ENCODE data around the gene COMMD9.

COMMD9 gene

DNA sequence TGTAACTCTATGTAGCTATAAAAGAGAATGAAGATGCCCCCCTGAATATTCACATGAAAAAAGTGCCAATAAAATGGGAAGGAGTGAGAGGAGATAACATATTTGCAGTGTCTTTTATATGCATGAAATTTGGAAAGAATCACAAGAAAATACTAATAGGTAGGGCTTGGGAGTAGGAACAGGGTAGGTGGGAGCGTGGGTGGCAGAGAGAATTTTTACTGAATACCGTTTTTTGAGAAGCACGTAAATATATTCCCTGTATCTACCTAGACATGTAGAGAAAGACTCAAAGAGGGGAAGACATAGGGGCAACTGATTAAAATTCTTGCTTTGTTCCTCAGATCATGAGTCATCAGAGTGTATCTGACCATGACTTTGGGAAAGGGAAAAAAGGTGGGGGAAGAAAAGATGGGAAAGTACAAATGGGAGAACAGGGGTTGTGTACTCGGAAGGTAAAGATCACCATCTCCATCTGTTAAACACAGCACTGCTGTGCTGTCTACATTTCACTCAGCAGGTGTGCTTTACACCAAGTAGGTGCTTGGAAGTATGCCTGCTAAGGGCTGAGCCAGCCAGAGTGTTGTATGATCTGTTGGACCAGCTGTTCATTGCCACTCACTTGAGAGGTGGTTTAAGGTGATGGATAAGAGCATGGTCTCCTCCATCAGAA lies 22.8 kb upstream of the COMMD9 start:
- no peak for DNase-seq
- Mint-ChIP-seq H3K4me1 (no peaks in the 10 kb centered on the region), H3K27ac (no peak overlapping the region), H3K4me3 (no peak overlapping the region), H3K36me3 (no peaks in the 10 kb centered on the region), H3K27me3 (peaks cover 21% of the 10 kb centered on the region), H3K9me3 (no peaks in the 10 kb centered on the region)
- CTCF ChIA-PET = no interaction called here

DNA sequence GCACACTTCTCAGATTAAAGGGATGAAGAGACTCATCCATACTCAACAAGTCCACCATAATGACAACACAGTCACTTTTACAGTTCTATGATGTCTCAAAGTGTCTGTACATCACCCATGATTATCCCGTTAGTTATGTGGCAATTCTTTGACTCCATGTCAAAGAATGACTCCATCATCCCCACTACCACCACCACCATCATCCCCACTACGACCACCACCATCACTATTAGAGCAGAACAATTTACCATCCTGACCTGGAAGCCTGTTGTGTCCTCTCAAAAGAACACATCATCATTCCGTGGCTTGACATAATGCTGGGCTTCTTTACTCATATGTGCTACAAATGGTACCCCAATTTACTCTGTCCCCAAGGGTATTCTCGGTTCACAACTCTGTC lies 20.6 kb upstream of the COMMD9 start:
- H3K4me1 Mint-ChIP-seq = peaks cover 2% of the 10 kb centered on the region
- H3K36me3 Mint-ChIP-seq = no peaks in the 10 kb centered on the region
- DNase-seq = no peak
- H3K4me3 Mint-ChIP-seq = no peak overlapping the region
- H3K27me3 Mint-ChIP-seq = peaks cover 12% of the 10 kb centered on the region
- CTCF ChIA-PET = no interaction called here
- H3K27ac Mint-ChIP-seq = no peak overlapping the region
- H3K9me3 Mint-ChIP-seq = peaks cover 3% of the 10 kb centered on the region

DNA sequence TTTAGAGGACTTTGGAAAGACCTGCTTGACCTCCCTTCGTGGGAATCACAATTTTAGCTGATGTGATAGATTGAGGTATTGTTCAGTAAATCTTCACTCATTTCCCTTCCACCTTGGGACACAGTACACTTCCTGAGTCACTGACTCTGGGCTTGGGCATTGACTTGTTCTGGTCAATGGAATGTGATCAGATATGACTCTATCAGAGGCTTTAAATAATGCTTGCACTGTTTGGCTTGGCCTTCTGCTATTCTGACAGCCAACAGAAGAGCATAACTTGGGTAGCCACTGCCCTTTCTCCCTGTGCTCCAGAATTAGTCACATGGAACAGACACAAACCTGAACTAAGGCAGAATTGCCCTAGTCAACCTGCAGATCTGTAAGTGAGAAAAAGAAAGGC lies 19.4 kb upstream of the COMMD9 start:
- CTCF ChIA-PET = interaction anchor here (1.0 to 2.7 kb wide), 2 partner anchors 170 to 184 kb away, joined by 3 to 17 read pairs; no protein-coding TSS in a partner anchor
- Mint-ChIP-seq H3K4me3 (no peak overlapping the region), H3K9me3 (peaks cover 3% of the 10 kb centered on the region), H3K36me3 (no peaks in the 10 kb centered on the region), H3K27me3 (peaks cover 8% of the 10 kb centered on the region), H3K27ac (no peak overlapping the region), H3K4me1 (peaks cover 2% of the 10 kb centered on the region)
- DNase-seq = no peak

DNA sequence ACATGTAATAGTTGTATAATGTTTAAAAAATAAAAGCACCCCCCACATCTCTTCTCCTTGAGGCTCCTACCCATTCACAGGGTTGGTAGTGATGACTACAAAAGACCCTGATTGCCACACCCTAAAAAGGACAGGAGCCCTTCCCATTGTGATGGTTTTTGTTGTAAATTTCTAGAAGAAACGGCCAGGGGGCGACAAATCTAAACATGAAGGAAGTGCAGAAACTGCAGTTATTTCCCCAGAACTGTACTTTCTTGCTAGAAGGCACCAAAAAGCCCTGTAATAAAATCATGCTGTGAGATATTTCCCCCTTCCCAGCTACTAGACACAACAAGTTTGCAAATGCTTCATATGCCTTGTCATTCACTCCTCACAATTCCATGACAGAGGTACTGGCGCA lies 17.7 kb upstream of the COMMD9 start:
- H3K27ac Mint-ChIP-seq = no peak overlapping the region
- no peaks in the 10 kb centered on the region for H3K36me3 Mint-ChIP-seq
- CTCF ChIA-PET = interaction anchor here (0.9 to 2.7 kb wide), 2 partner anchors 172 to 186 kb away, joined by 3 to 17 read pairs; no protein-coding TSS in a partner anchor
- H3K9me3 Mint-ChIP-seq = peaks cover 3% of the 10 kb centered on the region
- no peak overlapping the region for H3K4me3 Mint-ChIP-seq
- peaks cover 2% of the 10 kb centered on the region for H3K4me1 Mint-ChIP-seq
- peaks cover 3% of the 10 kb centered on the region for H3K27me3 Mint-ChIP-seq
- DNase-seq = no peak

DNA sequence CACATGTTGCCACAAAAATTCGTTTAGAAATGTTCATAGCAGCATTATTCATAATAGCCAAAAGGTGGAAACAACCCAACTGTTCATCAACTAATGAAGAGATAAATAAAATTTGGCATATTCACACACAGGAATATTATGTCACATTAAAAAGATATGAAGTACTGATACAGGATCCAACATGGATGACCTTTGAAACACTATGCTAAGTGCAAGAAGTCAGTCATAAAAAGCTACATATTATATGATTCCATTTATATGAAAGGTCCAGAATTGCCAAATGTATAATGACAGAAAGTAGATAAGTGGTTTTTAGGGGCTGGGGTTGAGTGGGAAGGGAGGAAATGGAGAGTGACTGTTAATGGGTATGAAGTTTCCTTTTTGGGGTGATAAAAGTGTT lies 15.8 kb upstream of the COMMD9 start:
- Mint-ChIP-seq H3K36me3 (no peaks in the 10 kb centered on the region), H3K4me3 (no peak overlapping the region), H3K27me3 (peaks cover 10% of the 10 kb centered on the region), H3K27ac (no peak overlapping the region), H3K4me1 (peaks cover 2% of the 10 kb centered on the region), H3K9me3 (peaks cover 3% of the 10 kb centered on the region)
- DNase-seq = no peak
- CTCF ChIA-PET = interaction anchor here (1.1 kb wide), 1 partner anchor 188 kb away, joined by 4 read pairs; no protein-coding TSS in a partner anchor

DNA sequence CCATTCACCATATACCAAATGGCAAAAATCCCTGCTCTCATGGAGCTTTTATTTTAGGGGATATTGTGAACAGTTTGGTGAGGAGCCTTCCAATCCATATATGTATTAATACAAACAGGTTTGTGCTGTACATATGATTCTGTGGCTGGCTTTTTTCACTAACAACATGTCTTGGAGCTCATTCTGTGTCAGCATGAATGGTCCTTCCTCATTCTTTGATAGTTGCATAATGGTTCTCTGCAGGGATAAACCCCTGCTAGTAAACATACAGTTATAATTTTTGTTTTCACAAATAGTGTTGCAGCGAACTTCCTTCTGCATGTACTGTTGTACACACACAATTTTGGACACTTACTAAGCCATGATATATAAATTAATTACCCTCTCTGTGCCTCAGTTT lies 15.1 kb upstream of the COMMD9 start:
- Mint-ChIP-seq H3K4me3 (no peak overlapping the region), H3K36me3 (no peaks in the 10 kb centered on the region), H3K27me3 (peaks cover 10% of the 10 kb centered on the region), H3K27ac (no peak overlapping the region), H3K9me3 (peaks cover 3% of the 10 kb centered on the region), H3K4me1 (peaks cover 2% of the 10 kb centered on the region)
- CTCF ChIA-PET = interaction anchor here (1.1 to 1.5 kb wide), 2 partner anchors 174 to 189 kb away, joined by 4 to 9 read pairs; no protein-coding TSS in a partner anchor
- DNase-seq = no peak

DNA sequence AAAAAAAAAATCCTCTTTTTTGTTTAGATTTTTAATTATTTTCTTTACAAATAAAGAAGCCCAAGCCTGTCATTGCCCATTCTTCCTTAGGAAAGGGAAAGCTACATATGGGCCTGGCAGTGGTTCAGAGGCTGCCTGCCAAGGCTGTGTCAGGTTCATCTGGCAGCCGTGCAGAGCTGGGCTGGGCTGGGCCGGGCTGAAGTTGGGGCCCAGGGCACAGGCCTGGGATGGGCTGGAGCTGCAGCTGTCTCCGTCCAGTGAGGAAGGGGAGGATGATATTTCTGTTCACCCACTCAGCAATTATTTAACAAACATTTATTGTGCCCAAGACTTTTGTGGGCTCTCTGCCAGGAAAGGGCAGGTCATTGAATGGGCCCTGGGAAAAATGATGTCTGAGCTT lies 11.4 kb upstream of the COMMD9 start:
- H3K4me3 Mint-ChIP-seq = no peak overlapping the region
- peaks cover 7% of the 10 kb centered on the region for H3K27me3 Mint-ChIP-seq
- no peaks in the 10 kb centered on the region for H3K4me1 Mint-ChIP-seq
- no peak overlapping the region for H3K27ac Mint-ChIP-seq
- CTCF ChIA-PET = interaction anchor here (1.3 to 2.2 kb wide), 3 partner anchors 8 to 192 kb away, joined by 3 to 15 read pairs (median 5); no protein-coding TSS in a partner anchor
- no peak for DNase-seq
- H3K9me3 Mint-ChIP-seq = no peaks in the 10 kb centered on the region
- no peaks in the 10 kb centered on the region for H3K36me3 Mint-ChIP-seq

DNA sequence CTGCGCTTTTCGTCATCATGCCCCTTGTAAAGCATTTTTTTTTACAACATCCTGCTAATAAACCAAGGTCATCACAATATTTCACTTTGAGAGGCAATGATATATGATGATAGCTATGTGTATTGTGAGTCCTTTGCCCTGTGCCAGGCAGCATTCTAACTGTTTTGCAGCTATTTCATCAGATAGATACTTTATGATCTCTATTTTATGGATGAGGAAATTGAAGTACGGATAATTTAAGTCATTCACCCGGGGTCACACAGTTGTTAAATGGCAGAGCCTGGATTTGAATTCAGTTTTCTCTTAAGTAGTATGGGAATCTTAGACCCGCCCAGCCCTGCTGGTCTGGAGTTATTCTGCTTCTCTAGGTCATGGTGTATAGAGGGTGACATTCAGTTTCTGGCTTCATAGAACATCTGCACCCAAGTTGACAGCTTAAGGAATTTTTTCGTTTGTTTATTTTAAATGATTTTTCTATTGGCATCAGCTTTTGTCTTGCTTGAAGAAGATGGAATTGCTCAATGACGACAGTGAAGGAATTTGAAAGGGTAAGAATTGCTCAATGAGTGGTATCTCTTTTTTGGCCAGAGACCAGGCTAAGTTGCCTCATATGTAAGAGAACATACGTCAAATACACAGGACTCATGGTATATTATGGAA lies 7.8 kb upstream of the COMMD9 start:
- no peaks in the 10 kb centered on the region for H3K4me1 Mint-ChIP-seq
- no peak overlapping the region for H3K4me3 Mint-ChIP-seq
- H3K9me3 Mint-ChIP-seq = no peaks in the 10 kb centered on the region
- H3K36me3 Mint-ChIP-seq = no peaks in the 10 kb centered on the region
- no peak for DNase-seq
- H3K27me3 Mint-ChIP-seq = peaks cover 11% of the 10 kb centered on the region
- CTCF ChIA-PET = interaction anchor here (1.1 to 9.0 kb wide), 3 partner anchors 181 to 378 kb away, joined by 3 to 175 read pairs (median 152); no protein-coding TSS in a partner anchor
- H3K27ac Mint-ChIP-seq = no peak overlapping the region

DNA sequence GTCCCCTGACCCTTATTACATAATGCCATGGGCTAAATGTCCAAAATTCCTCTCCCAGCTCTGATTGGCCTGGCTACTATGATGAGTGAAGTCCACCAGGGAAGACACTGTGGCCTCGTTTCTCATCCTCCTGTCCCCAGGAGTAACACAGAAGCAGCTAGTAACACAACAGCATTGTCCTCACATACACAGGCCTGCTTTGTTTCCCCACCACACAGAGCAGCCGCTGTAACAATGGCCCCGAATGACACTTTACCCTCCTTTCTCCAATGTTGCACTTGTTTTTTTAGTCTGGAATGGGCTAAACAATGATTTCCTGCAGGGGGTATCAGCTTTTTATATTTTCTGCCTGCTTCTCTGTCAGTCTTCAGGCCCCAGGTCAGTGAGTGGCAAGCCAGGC lies 6.7 kb upstream of the COMMD9 start, which contains the start of gene PRR5L:
TSS of gene PRR5L (plus strand) at position 363 of the 400 bp plus-strand sequence. CDS start 104,834 bp downstream, outside the sequence.
- DNase-seq = no peak
- H3K27ac Mint-ChIP-seq = no peak within 1 kb of the TSS
- H3K27me3 Mint-ChIP-seq = peaks cover 7% of the 10 kb centered on the region
- no peaks in the 10 kb centered on the region for H3K36me3 Mint-ChIP-seq
- no peak within 1 kb of the TSS for H3K4me3 Mint-ChIP-seq
- no peaks in the 10 kb centered on the region for H3K4me1 Mint-ChIP-seq
- CTCF ChIA-PET = interaction anchor here (5.6 to 9.0 kb wide), 3 partner anchors 58 to 197 kb away, joined by 26 to 175 read pairs (median 152); no protein-coding TSS in a partner anchor
- H3K9me3 Mint-ChIP-seq = no peaks in the 10 kb centered on the region

DNA sequence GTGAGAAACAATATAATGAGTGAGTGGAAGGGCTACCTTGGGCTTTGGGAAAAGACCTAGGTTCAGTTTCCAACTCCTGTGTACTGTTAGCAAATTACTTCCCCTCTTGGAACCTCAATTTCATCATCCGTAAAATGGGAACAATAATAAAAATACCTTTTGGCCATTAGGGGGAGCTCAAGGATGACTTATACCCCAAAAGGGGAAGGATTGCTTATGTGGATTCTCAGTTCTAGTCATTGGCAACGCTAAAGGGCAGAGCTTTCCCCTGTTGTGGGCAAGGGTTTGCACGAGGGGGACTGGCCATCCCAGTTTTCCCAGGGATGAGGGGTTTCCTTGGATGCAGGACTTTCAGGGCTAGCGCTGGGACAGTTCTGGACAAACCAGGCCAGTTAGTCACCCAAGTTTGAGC lies 3.1 kb upstream of the COMMD9 start:
- CTCF ChIA-PET = interaction anchor here (0.7 to 9.0 kb wide), 31 partner anchors 9 to 454 kb away, joined by 3 to 175 read pairs (median 4); partner anchors contain the start of gene TRAF6
- Mint-ChIP-seq H3K36me3 (no peaks in the 10 kb centered on the region), H3K9me3 (no peaks in the 10 kb centered on the region), H3K27ac (no peak overlapping the region), H3K4me3 (no peak overlapping the region), H3K27me3 (peaks cover 4% of the 10 kb centered on the region), H3K4me1 (peaks cover 22% of the 10 kb centered on the region)
- no peak for DNase-seq

DNA sequence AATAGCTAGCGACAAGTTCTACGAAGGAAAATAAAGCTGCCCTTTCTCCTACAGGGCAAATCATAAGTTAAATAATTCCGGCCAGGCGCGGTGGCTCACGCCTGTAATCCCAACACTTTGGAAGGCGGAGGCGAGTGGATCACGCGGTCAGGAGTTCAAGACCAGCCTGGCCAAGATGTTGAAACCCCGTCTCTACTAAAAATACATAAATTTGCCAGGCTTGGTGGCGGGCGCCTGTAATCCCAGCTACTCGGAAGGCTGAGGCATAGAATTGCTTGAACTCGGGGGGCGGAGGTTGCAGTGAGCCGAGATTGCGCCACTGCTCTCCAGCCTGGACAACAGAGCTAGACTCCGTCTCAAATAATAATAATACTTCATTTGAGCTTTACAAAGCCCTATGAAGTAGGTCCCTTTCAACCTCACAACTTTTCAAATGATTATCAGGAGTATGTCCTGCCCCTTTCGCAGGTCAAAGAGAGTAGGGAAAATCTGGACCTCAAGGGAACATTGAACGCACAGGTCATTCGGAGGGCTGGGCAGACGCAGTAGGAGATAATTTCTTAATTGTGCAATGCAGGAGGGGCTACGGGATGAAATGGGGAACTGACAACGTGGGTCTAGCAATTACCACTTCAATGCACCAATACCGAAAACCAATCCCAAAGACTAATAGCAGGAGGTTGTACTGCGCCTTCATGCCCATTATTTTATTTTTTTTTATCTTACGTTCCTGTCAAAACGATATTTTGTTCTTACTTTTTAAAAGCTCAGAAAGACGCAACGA lies 590 bp downstream of the COMMD9 start:
- Mint-ChIP-seq H3K27ac (peak overlapping the region; percentile 85), H3K4me3 (peak overlapping the region; percentile 88)
- CTCF ChIA-PET = interaction anchor here (1.0 to 8.9 kb wide), 3 partner anchors 190 to 252 kb away, joined by 3 to 175 read pairs (median 3); no protein-coding TSS in a partner anchor

DNA sequence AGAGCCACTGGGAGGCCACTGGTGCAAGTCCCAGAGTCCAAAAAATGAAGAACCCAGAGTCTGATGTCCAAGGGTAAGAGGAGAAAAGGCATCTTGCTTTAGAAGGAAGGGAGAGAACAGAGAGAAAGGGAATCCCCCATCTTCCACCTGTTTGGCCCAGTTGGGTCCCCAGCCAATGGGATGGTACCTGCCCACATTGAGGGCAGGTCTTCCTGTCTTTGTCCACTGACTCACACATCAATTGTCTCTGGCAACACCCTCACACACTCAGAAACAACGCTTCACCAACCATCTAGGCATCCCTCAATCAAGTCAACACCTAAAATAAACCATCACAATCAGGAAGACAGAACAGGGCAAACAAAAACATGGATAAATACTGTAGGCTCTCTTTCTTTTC lies 6.3 kb downstream of the COMMD9 start:
- CTCF ChIA-PET = no interaction called here
- Mint-ChIP-seq H3K27me3 (no peaks in the 10 kb centered on the region), H3K4me1 (peaks cover 10% of the 10 kb centered on the region), H3K4me3 (no peak overlapping the region), H3K36me3 (no peaks in the 10 kb centered on the region), H3K9me3 (no peaks in the 10 kb centered on the region), H3K27ac (no peak overlapping the region)
- no peak for DNase-seq

More for the DNA sequence above, 590 bp downstream of the COMMD9 start:
- DNase-seq = no peak
- Mint-ChIP-seq H3K4me1 (peaks cover 27% of the 10 kb centered on the region), H3K36me3 (no peaks in the 10 kb centered on the region), H3K9me3 (no peaks in the 10 kb centered on the region), H3K27me3 (peaks cover 4% of the 10 kb centered on the region)

DNA sequence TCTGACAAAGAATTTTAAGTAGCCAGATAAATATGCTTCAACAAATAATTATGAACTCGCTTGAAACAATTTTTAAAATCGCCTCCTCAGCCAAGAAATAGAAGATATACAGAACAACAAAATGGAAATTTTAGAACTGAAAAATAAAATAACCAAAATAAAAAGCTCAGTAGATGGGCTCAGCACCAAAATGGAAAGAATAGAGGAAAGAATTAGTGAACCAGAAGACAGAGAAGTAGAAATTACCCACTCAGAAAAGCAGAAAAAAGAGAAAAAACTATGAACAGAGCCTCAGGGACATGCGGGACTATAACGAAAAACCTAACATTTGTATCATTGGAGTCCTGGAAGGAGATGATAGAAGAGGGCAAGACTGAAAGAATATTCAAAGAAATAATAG lies 7.4 kb downstream of the COMMD9 start:
- no peaks in the 10 kb centered on the region for H3K36me3 Mint-ChIP-seq
- peaks cover 5% of the 10 kb centered on the region for H3K4me1 Mint-ChIP-seq
- CTCF ChIA-PET = interaction anchor here (1.5 kb wide), 1 partner anchor 196 kb away, joined by 3 read pairs; no protein-coding TSS in a partner anchor
- no peak overlapping the region for H3K4me3 Mint-ChIP-seq
- H3K27me3 Mint-ChIP-seq = no peaks in the 10 kb centered on the region
- no peaks in the 10 kb centered on the region for H3K9me3 Mint-ChIP-seq
- DNase-seq = no peak
- H3K27ac Mint-ChIP-seq = no peak overlapping the region

DNA sequence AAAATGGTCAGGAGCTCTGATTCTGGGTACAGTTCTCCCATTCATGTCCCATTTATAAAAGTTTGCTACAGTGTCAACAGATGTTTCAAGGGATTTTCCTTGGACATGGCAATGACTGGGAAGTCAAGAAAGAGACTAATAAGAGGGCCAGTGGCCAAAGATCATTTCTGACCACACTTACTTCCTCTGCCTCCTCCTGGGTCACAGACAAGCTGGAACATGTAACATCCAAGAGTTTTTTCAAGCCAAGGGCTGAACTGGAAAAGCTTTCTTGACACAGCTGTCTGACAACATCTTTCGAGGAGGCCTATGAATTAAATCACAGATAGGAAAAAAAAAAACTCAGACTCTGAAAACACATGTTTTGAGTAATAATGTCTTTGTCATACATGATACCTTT lies 8.7 kb downstream of the COMMD9 start:
- CTCF ChIA-PET = interaction anchor here (0.7 to 1.5 kb wide), 3 partner anchors 14 to 212 kb away, joined by 3 read pairs; no protein-coding TSS in a partner anchor
- Mint-ChIP-seq H3K4me1 (peaks cover 5% of the 10 kb centered on the region), H3K27me3 (no peaks in the 10 kb centered on the region), H3K4me3 (no peak overlapping the region), H3K9me3 (no peaks in the 10 kb centered on the region), H3K36me3 (no peaks in the 10 kb centered on the region), H3K27ac (no peak overlapping the region)
- no peak for DNase-seq
